ENCODE measurements around the gene NKD2. TPM values are rescaled to one million over a fixed set of nuclear protein-coding genes. Genes with fewer than 3 reads are reported as not detected.

Gene NKD2
- total RNA-seq, 2 donors from 2014 or later = 1.4 to 1.5 TPM

DNA sequence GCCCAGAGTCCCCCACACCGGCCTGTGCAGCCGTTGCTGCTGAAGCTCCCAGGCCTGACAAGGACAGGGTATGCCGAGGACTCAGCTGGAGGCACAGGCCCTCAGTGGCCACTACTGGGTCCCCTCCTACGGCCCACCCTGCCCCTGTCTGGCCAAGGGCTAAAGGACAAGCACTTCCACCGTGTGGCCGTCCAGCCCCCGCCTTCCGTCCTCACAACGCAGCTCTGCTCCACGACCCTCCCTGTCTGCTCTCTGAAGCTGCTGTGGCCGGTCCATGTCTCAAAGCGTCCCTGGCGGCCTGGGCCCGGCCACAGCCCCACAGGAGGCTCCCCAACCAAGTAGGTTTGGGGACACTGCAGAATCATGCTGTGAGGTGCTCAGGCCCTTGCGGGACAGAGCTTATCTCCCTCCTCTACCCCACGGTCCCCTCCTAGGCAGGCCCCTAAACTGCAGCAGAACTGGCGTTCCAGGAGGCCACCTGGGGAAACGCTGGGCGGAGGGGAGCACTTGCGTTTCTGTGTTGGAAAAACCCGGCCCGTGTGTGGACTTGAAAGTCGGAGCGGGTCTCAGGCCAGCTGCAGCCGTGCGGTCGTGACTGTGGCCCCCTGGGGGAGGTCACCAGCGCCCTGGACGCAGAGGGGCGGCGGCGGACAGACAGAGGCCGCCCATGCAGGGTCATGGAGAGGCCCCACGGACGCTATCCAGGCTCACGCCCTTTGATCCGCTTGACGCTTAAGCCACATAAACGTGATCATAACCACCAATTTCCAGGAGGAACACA is 45.6 kb downstream of the NKD2 start:
- H3K36me3 ChIP-seq = peaks cover 5% of the 10 kb centered on the region
- no peak overlapping the region for H3K4me3 ChIP-seq
- no peaks in the 10 kb centered on the region for H3K9me3 ChIP-seq
- TF ChIP-seq, protein P1, sequence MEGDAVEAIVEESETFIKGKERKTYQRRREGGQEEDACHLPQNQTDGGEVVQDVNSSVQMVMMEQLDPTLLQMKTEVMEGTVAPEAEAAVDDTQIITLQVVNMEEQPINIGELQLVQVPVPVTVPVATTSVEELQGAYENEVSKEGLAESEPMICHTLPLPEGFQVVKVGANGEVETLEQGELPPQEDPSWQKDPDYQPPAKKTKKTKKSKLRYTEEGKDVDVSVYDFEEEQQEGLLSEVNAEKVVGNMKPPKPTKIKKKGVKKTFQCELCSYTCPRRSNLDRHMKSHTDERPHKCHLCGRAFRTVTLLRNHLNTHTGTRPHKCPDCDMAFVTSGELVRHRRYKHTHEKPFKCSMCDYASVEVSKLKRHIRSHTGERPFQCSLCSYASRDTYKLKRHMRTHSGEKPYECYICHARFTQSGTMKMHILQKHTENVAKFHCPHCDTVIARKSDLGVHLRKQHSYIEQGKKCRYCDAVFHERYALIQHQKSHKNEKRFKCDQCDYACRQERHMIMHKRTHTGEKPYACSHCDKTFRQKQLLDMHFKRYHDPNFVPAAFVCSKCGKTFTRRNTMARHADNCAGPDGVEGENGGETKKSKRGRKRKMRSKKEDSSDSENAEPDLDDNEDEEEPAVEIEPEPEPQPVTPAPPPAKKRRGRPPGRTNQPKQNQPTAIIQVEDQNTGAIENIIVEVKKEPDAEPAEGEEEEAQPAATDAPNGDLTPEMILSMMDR (IDR thresholded peaks at IDR 0.05) = no peak
- no peaks in the 10 kb centered on the region for H3K4me1 ChIP-seq (ENCODE audit: control insufficient read depth in 1 of 2, low read depth in 2 of 2)
- no peak overlapping the region for H3K27ac ChIP-seq
- DNase-seq (ENCODE audit: low spot score) (no peak), ATAC-seq (ENCODE audit: insufficient number of reproducible peaks, low FRiP score, low read depth) (no peak)
- H3K27me3 ChIP-seq (replicated peaks; ENCODE audit: insufficient read depth) = no peaks in the 10 kb centered on the region

DNA sequence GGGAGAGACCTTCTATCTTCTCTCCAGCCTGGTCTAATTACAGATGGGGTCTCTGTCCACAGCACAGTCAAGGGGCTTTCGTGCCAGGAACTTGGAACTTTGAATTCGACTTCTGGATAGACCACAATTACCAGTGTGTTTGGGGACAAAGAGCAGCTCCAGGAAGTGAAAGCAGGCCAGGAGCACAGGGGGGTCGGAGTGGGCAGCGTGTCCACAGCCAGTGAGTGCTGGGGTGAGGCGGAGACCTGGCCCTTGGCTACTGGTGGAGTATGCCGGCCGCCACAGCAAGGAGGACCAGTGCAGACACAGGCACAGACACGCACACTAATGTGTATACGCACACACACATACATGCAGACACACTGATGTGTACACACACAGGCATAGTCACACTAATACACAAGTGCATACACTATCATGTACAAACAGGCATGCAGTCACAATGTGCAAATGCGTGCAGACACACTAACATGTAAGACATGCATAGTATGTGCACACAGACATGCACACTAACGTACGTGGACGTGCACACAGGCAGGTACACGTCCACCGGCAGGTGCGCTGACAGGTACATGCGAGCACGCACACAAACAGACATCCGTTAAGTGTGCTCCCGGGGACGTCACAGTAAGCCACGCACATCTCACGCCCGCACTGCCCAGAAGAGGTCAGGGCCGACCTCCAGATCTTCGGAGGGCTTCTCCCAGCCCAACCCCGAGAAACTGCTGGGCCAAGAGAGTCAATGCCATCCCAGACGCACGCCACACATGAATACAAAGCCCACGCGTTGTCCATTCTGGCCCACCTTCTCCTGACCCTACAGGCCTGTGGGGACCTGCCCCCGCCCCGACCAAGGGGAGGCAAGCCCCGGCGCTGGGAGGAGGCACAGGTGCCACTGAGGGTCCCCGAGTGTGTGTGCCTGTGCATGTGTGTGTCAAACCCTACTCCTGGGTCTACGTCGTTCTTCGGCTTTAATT is 46.5 kb downstream of the NKD2 start:
- DNase-seq (ENCODE audit: low spot score) (no peak), ATAC-seq (ENCODE audit: insufficient number of reproducible peaks, low FRiP score, low read depth) (no peak)
- TF ChIP-seq, protein P1 (IDR thresholded peaks at IDR 0.05) = no peak
- Histone ChIP-seq H3K27ac (no peak overlapping the region), H3K27me3 (replicated peaks; ENCODE audit: insufficient read depth) (no peaks in the 10 kb centered on the region), H3K36me3 (peaks cover 5% of the 10 kb centered on the region), H3K4me3 (no peak overlapping the region), H3K4me1 (ENCODE audit: control insufficient read depth in 1 of 2, low read depth in 2 of 2) (no peaks in the 10 kb centered on the region), H3K9me3 (no peaks in the 10 kb centered on the region)

DNA sequence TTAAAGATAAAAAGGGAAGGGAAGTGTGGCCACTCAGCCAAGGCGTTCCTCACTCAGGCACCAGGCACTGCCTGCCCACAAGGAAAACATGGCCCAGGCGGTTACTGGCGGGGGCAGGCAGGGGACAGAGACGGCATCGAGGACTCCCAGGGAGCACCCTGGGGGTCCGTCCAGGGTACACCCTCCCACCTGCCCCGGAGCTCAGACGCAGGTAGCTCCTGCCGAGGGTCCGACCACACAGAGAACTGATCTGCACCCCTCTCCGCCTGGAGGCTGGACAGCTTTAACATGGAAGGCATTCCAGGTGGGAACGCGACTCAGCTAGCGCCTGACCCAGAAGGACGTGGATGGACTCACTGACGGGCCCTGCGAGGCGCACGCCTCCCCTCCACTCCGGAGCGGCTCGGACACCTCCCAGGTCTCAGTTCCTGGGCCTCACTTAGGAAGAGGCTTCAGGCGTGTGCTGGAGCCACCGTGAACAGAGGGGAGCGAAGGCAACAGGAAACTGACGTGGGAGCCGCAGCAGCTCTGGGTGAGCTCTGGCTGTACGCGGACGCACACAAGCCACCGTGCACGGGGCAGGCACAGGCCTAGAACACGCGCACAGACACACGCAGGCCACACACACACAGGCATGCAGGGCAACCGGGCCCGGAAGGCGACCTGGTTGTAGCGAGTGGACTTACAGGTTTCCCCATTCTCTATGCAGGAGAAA is 47.5 kb downstream of the NKD2 start:
- Histone ChIP-seq H3K36me3 (peaks cover 5% of the 10 kb centered on the region), H3K9me3 (no peaks in the 10 kb centered on the region), H3K4me1 (ENCODE audit: control insufficient read depth in 1 of 2, low read depth in 2 of 2) (no peaks in the 10 kb centered on the region), H3K4me3 (no peak overlapping the region), H3K27me3 (replicated peaks; ENCODE audit: insufficient read depth) (no peaks in the 10 kb centered on the region), H3K27ac (no peak overlapping the region)
- ATAC-seq (ENCODE audit: insufficient number of reproducible peaks, low FRiP score, low read depth) = no peak
- DNase-seq (ENCODE audit: low spot score) = no peak
- TF ChIP-seq, protein P1 (IDR thresholded peaks at IDR 0.05) = no peak

DNA sequence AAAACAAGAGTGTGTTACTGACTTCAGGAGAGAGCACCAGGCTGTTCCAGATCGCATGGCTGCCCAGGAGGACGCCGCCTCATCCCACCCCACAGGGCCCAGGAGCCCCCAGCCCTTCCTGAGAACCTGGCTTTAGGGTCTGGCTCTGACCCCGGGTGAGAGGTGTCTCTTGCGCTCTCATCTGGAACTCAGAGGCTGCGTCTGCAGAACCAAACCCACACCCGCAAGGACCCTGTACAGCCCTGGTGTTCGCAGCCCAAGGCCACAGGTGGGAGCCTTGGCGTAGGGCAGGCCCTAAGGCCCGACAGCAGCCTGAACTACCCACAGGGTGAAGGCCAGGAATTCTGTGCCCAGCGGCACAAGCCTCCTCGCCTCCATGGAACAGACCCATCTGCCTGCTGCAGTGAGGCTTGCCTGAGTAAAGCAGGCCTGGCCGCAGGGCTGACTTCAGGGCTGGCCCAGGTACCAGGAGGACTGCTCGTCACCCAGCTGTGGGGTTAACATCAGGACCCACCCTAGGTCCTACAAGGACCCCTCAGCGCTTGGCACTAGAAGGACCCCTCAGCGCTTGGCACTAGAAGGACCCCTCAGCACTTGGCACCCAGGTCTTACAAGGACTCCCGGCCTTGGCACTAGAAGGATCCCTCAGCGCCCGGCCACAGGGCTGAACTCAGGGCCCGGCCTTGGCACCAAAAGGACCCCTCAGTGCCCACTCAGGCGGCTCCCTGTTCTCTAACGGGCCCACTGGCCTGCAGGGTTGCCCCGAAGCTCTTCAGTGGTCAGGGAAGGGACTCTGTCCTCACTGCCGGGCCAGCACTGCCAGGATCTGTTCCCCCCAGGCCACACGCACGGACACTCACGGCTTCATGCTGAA is 48.2 kb downstream of the NKD2 start:
- Histone ChIP-seq H3K27ac (no peak overlapping the region), H3K36me3 (peaks cover 5% of the 10 kb centered on the region), H3K9me3 (no peaks in the 10 kb centered on the region), H3K27me3 (replicated peaks; ENCODE audit: insufficient read depth) (no peaks in the 10 kb centered on the region), H3K4me3 (no peak overlapping the region), H3K4me1 (ENCODE audit: control insufficient read depth in 1 of 2, low read depth in 2 of 2) (no peaks in the 10 kb centered on the region)
- DNase-seq (ENCODE audit: low spot score) (no peak), ATAC-seq (ENCODE audit: insufficient number of reproducible peaks, low FRiP score, low read depth) (no peak)
- TF ChIP-seq, protein P1 (IDR thresholded peaks at IDR 0.05) = no peak

Data from thoracic aorta (tissue), 2 donors.